ENCODE measurements around the gene GATAD1. TPM values are rescaled to one million over a fixed set of nuclear protein-coding genes. Genes with fewer than 3 reads are reported as not detected.

GATAD1 gene
- total and polyA plus RNA-seq, 10 of the 15 experiments (the other 5 are each of a cell fraction or from before 2014, with no cell fraction given) = 5.5 to 45.2 (median 14.2) TPM

DNA sequence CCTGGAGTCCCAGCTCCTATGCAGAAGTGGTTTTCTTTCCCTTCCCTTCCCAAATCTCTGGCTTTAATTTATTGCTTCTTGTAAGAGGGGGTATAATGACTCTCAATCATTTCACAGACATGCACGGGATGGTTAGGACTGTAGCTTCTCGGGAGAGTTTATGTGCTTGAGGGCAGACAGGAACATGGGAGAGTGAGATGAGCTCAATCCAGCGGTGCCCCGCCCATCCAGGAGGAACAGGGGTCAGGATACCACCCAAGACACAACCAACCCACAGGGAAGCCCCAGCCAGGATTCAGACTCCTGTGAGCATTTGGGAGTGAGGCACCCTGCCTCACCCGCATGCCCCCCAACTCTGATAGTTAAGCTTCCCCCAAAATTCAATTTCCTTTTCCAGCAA lies 33.7 kb upstream of the GATAD1 start:
- FAIRE-seq = no peak
- no peak overlapping the region for H3K27ac ChIP-seq (ENCODE audit: control insufficient read depth, insufficient read depth)
- ChIA-PET CTCF (interaction anchor here (1.2 to 5.6 kb wide), 3 partner anchors 11 to 48 kb away, joined by 3 to 35 read pairs (median 12); partner anchors contain the start of gene GATAD1), SMC1A (ENCODE audit: uncharacterized antibody, unreplicated experiment) (interaction anchor here (1.0 kb wide), 1 partner anchor 167 kb away, joined by 3 read pairs; no protein-coding TSS in a partner anchor), RAD21 (ENCODE audit: unreplicated experiment) (interaction anchor here (0.6 to 1.0 kb wide), 2 partner anchors 9 to 20 kb away, joined by 4 read pairs; no protein-coding TSS in a partner anchor), POLR2A (interaction anchor here (1.1 kb wide), 1 partner anchor 11 kb away, joined by 3 read pairs; no protein-coding TSS in a partner anchor)
- no peaks in the 10 kb centered on the region for H3K36me3 ChIP-seq (ENCODE audit: control insufficient read depth in 2 of 2, insufficient read depth in 2 of 2, low read length in 1 of 2)
- H4K20me1 ChIP-seq (ENCODE audit: control insufficient read depth, insufficient read depth) = no peaks in the 10 kb centered on the region
- ATAC-seq = no peak
- no peak overlapping the region for H3K4me2 ChIP-seq (ENCODE audit: control insufficient read depth, insufficient read depth)
- TF ChIP-seq, protein P1, sequence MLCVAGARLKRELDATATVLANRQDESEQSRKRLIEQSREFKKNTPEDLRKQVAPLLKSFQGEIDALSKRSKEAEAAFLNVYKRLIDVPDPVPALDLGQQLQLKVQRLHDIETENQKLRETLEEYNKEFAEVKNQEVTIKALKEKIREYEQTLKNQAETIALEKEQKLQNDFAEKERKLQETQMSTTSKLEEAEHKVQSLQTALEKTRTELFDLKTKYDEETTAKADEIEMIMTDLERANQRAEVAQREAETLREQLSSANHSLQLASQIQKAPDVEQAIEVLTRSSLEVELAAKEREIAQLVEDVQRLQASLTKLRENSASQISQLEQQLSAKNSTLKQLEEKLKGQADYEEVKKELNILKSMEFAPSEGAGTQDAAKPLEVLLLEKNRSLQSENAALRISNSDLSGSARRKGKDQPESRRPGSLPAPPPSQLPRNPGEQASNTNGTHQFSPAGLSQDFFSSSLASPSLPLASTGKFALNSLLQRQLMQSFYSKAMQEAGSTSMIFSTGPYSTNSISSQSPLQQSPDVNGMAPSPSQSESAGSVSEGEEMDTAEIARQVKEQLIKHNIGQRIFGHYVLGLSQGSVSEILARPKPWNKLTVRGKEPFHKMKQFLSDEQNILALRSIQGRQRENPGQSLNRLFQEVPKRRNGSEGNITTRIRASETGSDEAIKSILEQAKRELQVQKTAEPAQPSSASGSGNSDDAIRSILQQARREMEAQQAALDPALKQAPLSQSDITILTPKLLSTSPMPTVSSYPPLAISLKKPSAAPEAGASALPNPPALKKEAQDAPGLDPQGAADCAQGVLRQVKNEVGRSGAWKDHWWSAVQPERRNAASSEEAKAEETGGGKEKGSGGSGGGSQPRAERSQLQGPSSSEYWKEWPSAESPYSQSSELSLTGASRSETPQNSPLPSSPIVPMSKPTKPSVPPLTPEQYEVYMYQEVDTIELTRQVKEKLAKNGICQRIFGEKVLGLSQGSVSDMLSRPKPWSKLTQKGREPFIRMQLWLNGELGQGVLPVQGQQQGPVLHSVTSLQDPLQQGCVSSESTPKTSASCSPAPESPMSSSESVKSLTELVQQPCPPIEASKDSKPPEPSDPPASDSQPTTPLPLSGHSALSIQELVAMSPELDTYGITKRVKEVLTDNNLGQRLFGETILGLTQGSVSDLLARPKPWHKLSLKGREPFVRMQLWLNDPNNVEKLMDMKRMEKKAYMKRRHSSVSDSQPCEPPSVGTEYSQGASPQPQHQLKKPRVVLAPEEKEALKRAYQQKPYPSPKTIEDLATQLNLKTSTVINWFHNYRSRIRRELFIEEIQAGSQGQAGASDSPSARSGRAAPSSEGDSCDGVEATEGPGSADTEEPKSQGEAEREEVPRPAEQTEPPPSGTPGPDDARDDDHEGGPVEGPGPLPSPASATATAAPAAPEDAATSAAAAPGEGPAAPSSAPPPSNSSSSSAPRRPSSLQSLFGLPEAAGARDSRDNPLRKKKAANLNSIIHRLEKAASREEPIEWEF (IDR thresholded peaks at IDR 0.05; ENCODE audit: insufficient replicate concordance, low read depth, low read length) = no peak
- TF ChIP-seq SRF (IDR thresholded peaks at IDR 0.05; ENCODE audit: low read depth in 2 of 2, low read length in 2 of 2) = no peak
- TF ChIP-seq TARDBP (IDR thresholded peaks at IDR 0.05; ENCODE audit: borderline replicate concordance) = no peak
- TF ChIP-seq PAX5 (IDR thresholded peaks at IDR 0.05; ENCODE audit: borderline replicate concordance, low read depth, low read length) = no peak
- H2AFZ ChIP-seq (ENCODE audit: control insufficient read depth, low read depth, low read length) = no peak overlapping the region
- H3K9ac ChIP-seq (ENCODE audit: control insufficient read depth, insufficient read depth, low read length) = no peak overlapping the region
- 41% methylated on average over 5 of the region's 5 CpGs for WGBS (ENCODE audit: insufficient coverage, insufficient replicate concordance, low lambda C conversion rate, missing lambda C conversion rate)
- BruUV-seq (replicated peaks) = no TSS peak
- H3K27me3 ChIP-seq (replicated peaks in 1 of 2; ENCODE audit: control insufficient read depth in 2 of 2, insufficient read depth in 2 of 2, low read length in 1 of 2) = no peaks in the 10 kb centered on the region
- H3K4me3 ChIP-seq = no peak overlapping the region
- in situ Hi-C loops (cut with MboI) = no loop called here
- no peaks in the 10 kb centered on the region for H3K4me1 ChIP-seq (ENCODE audit: control insufficient read depth, insufficient read depth, low read length)
- no peaks in the 10 kb centered on the region for H3K79me2 ChIP-seq (ENCODE audit: control insufficient read depth, insufficient read depth, low read length)
- intact Hi-C loops (cut with micrococcal nuclease; ENCODE audit: unreplicated experiment) = no loop called here
- DNase-seq (ENCODE audit: low read depth, low spot score) = no peak
- no peaks in the 10 kb centered on the region for H3K9me3 ChIP-seq (replicated peaks; ENCODE audit: control insufficient read depth, insufficient read depth, low read length)

Data from GM12878 (cell line).